Hepatocyte (in vitro differentiated cells): ENCODE data around the gene C1orf167.

Source experiments
- CTCF ChIP-seq: fragments of 200-600 bp; sonication (generic); IDR thresholded peaks from 2 replicates; pipeline ENCODE4 v1.5.1; 2016; ENCODE audit warnings: antibody characterized with exemption, mild to moderate bottlenecking; ENCODE audit not compliant: poor library complexity
- EZH2phosphoT487 ChIP-seq: fragments of 200-600 bp; sonication (generic); IDR thresholded peaks from one replicate; pipeline ENCODE4 v1.6.1; 2018; ENCODE audit warnings: antibody characterized with exemption, mild to moderate bottlenecking, low read depth, moderate library complexity; ENCODE audit not compliant: unreplicated experiment, severe bottlenecking

- TF ChIP-seq CTCF (no peak), EZH2phosphoT487 (no peak)
Observed at GRCh38 chr1:11772458-11772857, 10.5 kb downstream of the C1orf167 start.
